HepG2 (cell line): ENCODE measurements around the gene HSPA1B. TPM values are rescaled to one million over a fixed set of nuclear protein-coding genes. Genes with fewer than 3 reads are reported as not detected.

Experiments used
- ISL2 ChIP-seq: sonication (generic); formaldehyde crosslinking; IDR thresholded peaks from 2 replicates; pipeline ENCODE4 v1.5.0; 2020; ENCODE audit warnings: missing genetic modification reagents
- MIER2 ChIP-seq: IDR thresholded peaks from 2 replicates; pipeline ENCODE4 v1.6.1; 2016; ENCODE audit warnings: missing biosample characterization, missing genetic modification reagents
- ZNF142 ChIP-seq: sonication (generic); formaldehyde crosslinking; IDR thresholded peaks from 2 replicates; pipeline ENCODE4 v1.4.0; 2020; ENCODE audit warnings: missing genetic modification reagents
- ZNF281 ChIP-seq: sonication (generic); formaldehyde crosslinking; IDR thresholded peaks from 2 replicates; pipeline ENCODE4 v1.4.0; 2020; ENCODE audit warnings: missing genetic modification reagents, borderline replicate concordance
- ZNF563 ChIP-seq: sonication (generic); formaldehyde crosslinking; IDR thresholded peaks from 2 replicates; pipeline ENCODE4 v1.8.0; 2022; ENCODE audit warnings: mild to moderate bottlenecking, moderate library complexity, missing genetic modification reagents
- ZNF646 ChIP-seq: sonication (generic); formaldehyde crosslinking; IDR thresholded peaks from 2 replicates; pipeline ENCODE4 v1.9.0; 2021; ENCODE audit warnings: mild to moderate bottlenecking, missing genetic modification reagents
- ZNF784 ChIP-seq: sonication (generic); formaldehyde crosslinking; IDR thresholded peaks from 2 replicates; pipeline ENCODE4 v1.5.1; 2020; ENCODE audit warnings: missing genetic modification reagents, mild to moderate bottlenecking, borderline replicate concordance
- polyA plus RNA-seq, 8 experiments: library from polyadenylated mRNA; depleted of rRNA in 3 of 8; stranded (reverse) in 7 of 8; unstranded in 1 of 8; fragments of >200 nt; fragmentation: Illumina TruSeq in 4 of 8; extraction: Trizol in 4 of 8; gene quantifications; 2 replicates each; pipeline versions ENCODE4 v1.2.1 to v1.2.3, GENCODE V29; 2011 to 2016; ENCODE audit warnings: low read depth in 4 of 8, missing spikeins in 1 of 8, mixed read lengths in 1 of 8; ENCODE audit not compliant: insufficient read depth in 1 of 8
- total RNA-seq, 5 experiments: library from RNA; depleted of rRNA; stranded (reverse); fragments of >200 nt; fragmentation: Illumina TruSeq; extraction: Trizol; gene quantifications; 2 replicates each; pipeline ENCODE4 v1.2.3, GENCODE V29; 2016; ENCODE audit warnings: low read depth in 1 of 5

Gene HSPA1B
- total and polyA plus RNA-seq, 2 of the 13 experiments (the other 11 are each of a cell fraction or from before 2014, with no cell fraction given), result 26.0 to 186 TPM

- TF ChIP-seq ZNF142 (peak; percentile 94), ZNF646 (CRISPR knock-in tag) (no peak), ZNF281 (no peak), ISL2 (CRISPR knock-in tag) (peak; percentile 51; the same call in 1 of the 2 replicates), ZNF784 (CRISPR knock-in tag) (peak; percentile 95), ZNF563 (CRISPR knock-in tag) (peak; percentile 80; the same call in 1 of the 2 replicates), MIER2 (CRISPR knock-in tag) (no peak)
These were observed 31.8 kb upstream of the HSPA1B start, which contains the start of gene VARS1 (continued) for GRCh38 chr6:31795616-31796298.
